IPS-15b (cell line): ENCODE results near the gene DGAT2L6.
"Not testable (repeated sequence)": the region's sequence is repeated elsewhere in the genome, so short reads cannot be mapped to it uniquely, and the experiment has no call there.

Experiments used
- H3K27me3 ChIP-seq: one replicate; pipeline ENCODE4 v1.6.1; 2013; ENCODE audit warnings: low read length; ENCODE audit not compliant: control insufficient read depth, insufficient read depth
- H3K36me3 ChIP-seq: one replicate; pipeline ENCODE4 v1.6.1; 2013; ENCODE audit warnings: low read length; ENCODE audit not compliant: control insufficient read depth, insufficient read depth
- H3K4me1 ChIP-seq: one replicate; pipeline ENCODE4 v1.6.1; 2013; ENCODE audit warnings: mild to moderate bottlenecking, low read length; ENCODE audit not compliant: control insufficient read depth, insufficient read depth
- H3K4me3 ChIP-seq: one replicate; pipeline ENCODE4 v1.5.1; 2013; ENCODE audit warnings: low read depth, low read length
- H3K9ac ChIP-seq: one replicate; pipeline ENCODE4 v1.6.1; 2013; ENCODE audit warnings: low read depth, mild to moderate bottlenecking, low read length
- H3K9me3 ChIP-seq: one replicate; pipeline ENCODE4 v1.6.1; 2013; ENCODE audit warnings: mild to moderate bottlenecking, low read length; ENCODE audit not compliant: control insufficient read depth, insufficient read depth

Gene DGAT2L6

GRCh38 chrX:70209570-70209969 is 32.3 kb downstream of the DGAT2L6 start:
- H3K4me1 ChIP-seq, H3K27me3 ChIP-seq, H3K4me3 ChIP-seq, H3K36me3 ChIP-seq, H3K9me3 ChIP-seq, H3K9ac ChIP-seq: not testable (repeated sequence)

- H3K27me3 ChIP-seq = no peaks in the 10 kb centered on the region
Observed at GRCh38 chrX:70219938-70220764, 42.9 kb downstream of the DGAT2L6 start.

GRCh38 chrX:70226048-70226447 is 48.8 kb downstream of the DGAT2L6 start:
- H3K4me1 ChIP-seq = no peaks in the 10 kb centered on the region
- H3K27me3 ChIP-seq = no peaks in the 10 kb centered on the region
- no peaks in the 10 kb centered on the region for H3K36me3 ChIP-seq
- H3K9me3 ChIP-seq = no peaks in the 10 kb centered on the region
- H3K9ac ChIP-seq = no peak overlapping the region
- no peak overlapping the region for H3K4me3 ChIP-seq

More at GRCh38 chrX:70219938-70220764, 42.9 kb downstream of the DGAT2L6 start:
- Histone ChIP-seq H3K9ac (no peak overlapping the region), H3K36me3 (no peaks in the 10 kb centered on the region), H3K9me3 (peaks cover 4% of the 10 kb centered on the region), H3K4me3 (no peak overlapping the region), H3K4me1 (no peaks in the 10 kb centered on the region)

GRCh38 chrX:70226687-70227086 is 49.4 kb downstream of the DGAT2L6 start:
- Histone ChIP-seq H3K27me3 (no peaks in the 10 kb centered on the region), H3K9ac (no peak overlapping the region), H3K9me3 (no peaks in the 10 kb centered on the region)

GRCh38 chrX:70231666-70232065 is 54.4 kb downstream of the DGAT2L6 start:
- Histone ChIP-seq H3K36me3 (no peaks in the 10 kb centered on the region), H3K4me3 (no peak overlapping the region), H3K9me3 (no peaks in the 10 kb centered on the region), H3K27me3 (no peaks in the 10 kb centered on the region), H3K4me1 (no peaks in the 10 kb centered on the region), H3K9ac (no peak overlapping the region)

More at GRCh38 chrX:70226687-70227086, 49.4 kb downstream of the DGAT2L6 start:
- H3K4me3 ChIP-seq = no peak overlapping the region
- no peaks in the 10 kb centered on the region for H3K36me3 ChIP-seq
- H3K4me1 ChIP-seq = no peaks in the 10 kb centered on the region

- H3K36me3 ChIP-seq = no peaks in the 10 kb centered on the region
- no peak within 1 kb of the TSS for H3K9ac ChIP-seq
- peaks cover 2% of the 10 kb centered on the region for H3K9me3 ChIP-seq
- no peak within 1 kb of the TSS for H3K4me3 ChIP-seq
- no peaks in the 10 kb centered on the region for H3K4me1 ChIP-seq
- no peaks in the 10 kb centered on the region for H3K27me3 ChIP-seq
Observed at GRCh38 chrX:70234355-70234754, 57.1 kb downstream of the DGAT2L6 start, which contains the start of gene AWAT1. Gene AWAT1, plus strand, starts transcription at chrX:70234655. Its CDS starts 41 bp downstream, at chrX:70234696.

GRCh38 chrX:70240751-70241150 is 63.5 kb downstream of the DGAT2L6 start:
- H3K9me3 ChIP-seq = peaks cover 2% of the 10 kb centered on the region
- no peak overlapping the region for H3K9ac ChIP-seq
- H3K36me3 ChIP-seq = no peaks in the 10 kb centered on the region
- no peaks in the 10 kb centered on the region for H3K27me3 ChIP-seq
- H3K4me1 ChIP-seq = no peaks in the 10 kb centered on the region
- H3K4me3 ChIP-seq = no peak overlapping the region

- no peaks in the 10 kb centered on the region for H3K4me1 ChIP-seq
- no peaks in the 10 kb centered on the region for H3K27me3 ChIP-seq
- peaks cover 2% of the 10 kb centered on the region for H3K9me3 ChIP-seq
- H3K36me3 ChIP-seq = no peaks in the 10 kb centered on the region
- no peak overlapping the region for H3K4me3 ChIP-seq
- no peak overlapping the region for H3K9ac ChIP-seq
Observed at GRCh38 chrX:70241501-70241900, 64.2 kb downstream of the DGAT2L6 start.

GRCh38 chrX:70243601-70244000 is 66.3 kb downstream of the DGAT2L6 start:
- not testable (repeated sequence) for H3K9me3 ChIP-seq, H3K36me3 ChIP-seq, H3K27me3 ChIP-seq, H3K4me3 ChIP-seq, H3K9ac ChIP-seq, H3K4me1 ChIP-seq

GRCh38 chrX:70244881-70245280 is 67.6 kb downstream of the DGAT2L6 start:
- H3K27me3 ChIP-seq = no peaks in the 10 kb centered on the region
- no peaks in the 10 kb centered on the region for H3K4me1 ChIP-seq
- H3K9ac ChIP-seq = no peak overlapping the region
- H3K9me3 ChIP-seq = no peaks in the 10 kb centered on the region
- no peak overlapping the region for H3K4me3 ChIP-seq
- no peaks in the 10 kb centered on the region for H3K36me3 ChIP-seq

- H3K4me1 ChIP-seq = no peaks in the 10 kb centered on the region
- H3K36me3 ChIP-seq = no peaks in the 10 kb centered on the region
- H3K9me3 ChIP-seq = no peaks in the 10 kb centered on the region
- H3K27me3 ChIP-seq = no peaks in the 10 kb centered on the region
- no peak overlapping the region for H3K9ac ChIP-seq
- no peak overlapping the region for H3K4me3 ChIP-seq
Observed at GRCh38 chrX:70247252-70247651, 70.0 kb downstream of the DGAT2L6 start.

- Histone ChIP-seq H3K4me1 (no peaks in the 10 kb centered on the region), H3K36me3 (no peaks in the 10 kb centered on the region), H3K4me3 (no peak overlapping the region), H3K27me3 (no peaks in the 10 kb centered on the region), H3K9me3 (no peaks in the 10 kb centered on the region), H3K9ac (no peak overlapping the region)
Observed at GRCh38 chrX:70252491-70252890, 75.2 kb downstream of the DGAT2L6 start.
